K562 (cell line): ENCODE data around the gene CENPX.

Experiments used
- EP300 ChIP-seq: IDR thresholded peaks from 2 replicates; pipeline ENCODE4 v1.6.1; 2012; ENCODE audit warnings: low read length, improper control_type of control experiment
- EZH2 ChIP-seq: IDR thresholded peaks from 2 replicates; pipeline ENCODE4 v1.6.1; 2012; ENCODE audit warnings: low read depth, mild to moderate bottlenecking, inconsistent platforms, low read length, borderline replicate concordance
- PHB2 ChIP-seq: fragments of 450-650 bp; IDR thresholded peaks from 2 replicates; pipeline ENCODE4 v1.6.1; 2017; ENCODE audit warnings: low read depth
- POLR2A ChIP-seq: fragments of 450-650 bp; conservative IDR thresholded peaks from 2 replicates; pipeline ENCODE4 v1.6.1; 2016
- RCOR1 ChIP-seq, 2 experiments: IDR thresholded peaks; 2 replicates each; pipeline ENCODE4 v1.6.1; 2012; ENCODE audit warnings: low read depth in 2 of 2, low read length in 2 of 2, borderline replicate concordance in 1 of 2, improper control_type of control experiment in 1 of 2
- U2AF1 ChIP-seq: fragments of 200-400 bp; formaldehyde crosslinking; optimal IDR thresholded peaks from 2 replicates; pipeline ENCODE3; 2017; ENCODE audit warnings: mild to moderate bottlenecking, low read depth, low read length, moderate library complexity
- ZNF174 ChIP-seq: fragments of 250-450 bp; sonication (Bioruptor Pico); IDR thresholded peaks from 2 replicates; pipeline ENCODE4 v1.4.0; 2020; ENCODE audit warnings: mild to moderate bottlenecking
- TF ChIP-seq, protein P1 (sequence below): sonication (generic); formaldehyde crosslinking; IDR thresholded peaks from 2 replicates; pipeline ENCODE4 v1.8.1; 2022; ENCODE audit warnings: missing genetic modification reagents
- TF ChIP-seq, protein P2 (sequence below): fragments of 250-450 bp; sonication (Bioruptor Pico); IDR thresholded peaks from 2 replicates; pipeline ENCODE4 v1.8.0; 2022; ENCODE audit warnings: moderate library complexity, mild to moderate bottlenecking, inconsistent platforms
- TF ChIP-seq, protein P3 (sequence below): sonication (generic); formaldehyde crosslinking; IDR thresholded peaks from 2 replicates; pipeline ENCODE4 v1.8.1; 2023; ENCODE audit warnings: mild to moderate bottlenecking, missing genetic modification reagents

DNA sequence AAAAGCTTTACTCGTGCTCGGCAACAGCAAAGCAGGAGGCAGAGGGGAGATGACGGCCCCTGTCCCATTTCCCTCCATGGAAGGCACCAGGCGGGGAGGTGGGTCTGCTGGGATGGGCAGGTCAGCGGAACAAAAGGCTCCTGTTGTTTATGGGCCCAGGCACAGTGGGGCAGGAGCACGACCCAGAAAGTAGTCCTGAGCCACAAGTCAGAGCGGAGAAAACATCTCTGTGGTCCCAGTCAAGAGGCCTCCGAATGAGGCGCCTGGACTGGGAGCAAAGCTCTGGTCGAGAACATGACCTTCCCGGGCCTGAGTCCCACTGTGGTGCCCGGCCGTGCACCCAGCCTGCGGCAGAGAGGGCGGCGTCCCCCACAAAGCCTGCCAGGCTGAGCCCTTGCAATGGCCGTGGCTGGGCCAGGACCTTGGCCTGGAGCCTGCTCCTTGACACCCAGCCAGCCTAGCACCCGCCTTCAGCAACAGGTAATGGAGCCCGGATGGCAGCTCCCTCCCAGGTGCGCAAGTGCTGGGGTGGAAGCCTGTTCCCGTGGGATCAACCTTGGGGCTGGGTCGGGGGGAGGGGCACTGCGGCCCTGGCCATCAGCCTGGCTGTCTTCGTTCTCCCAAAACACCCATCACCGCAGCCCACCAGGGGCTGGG is 25.4 kb upstream of the CENPX start:
- TF ChIP-seq, protein P1, sequence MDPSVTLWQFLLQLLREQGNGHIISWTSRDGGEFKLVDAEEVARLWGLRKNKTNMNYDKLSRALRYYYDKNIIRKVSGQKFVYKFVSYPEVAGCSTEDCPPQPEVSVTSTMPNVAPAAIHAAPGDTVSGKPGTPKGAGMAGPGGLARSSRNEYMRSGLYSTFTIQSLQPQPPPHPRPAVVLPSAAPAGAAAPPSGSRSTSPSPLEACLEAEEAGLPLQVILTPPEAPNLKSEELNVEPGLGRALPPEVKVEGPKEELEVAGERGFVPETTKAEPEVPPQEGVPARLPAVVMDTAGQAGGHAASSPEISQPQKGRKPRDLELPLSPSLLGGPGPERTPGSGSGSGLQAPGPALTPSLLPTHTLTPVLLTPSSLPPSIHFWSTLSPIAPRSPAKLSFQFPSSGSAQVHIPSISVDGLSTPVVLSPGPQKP (CRISPR knock-in tag): no peak
- TF ChIP-seq EP300: no peak
- TF ChIP-seq, protein P2, sequence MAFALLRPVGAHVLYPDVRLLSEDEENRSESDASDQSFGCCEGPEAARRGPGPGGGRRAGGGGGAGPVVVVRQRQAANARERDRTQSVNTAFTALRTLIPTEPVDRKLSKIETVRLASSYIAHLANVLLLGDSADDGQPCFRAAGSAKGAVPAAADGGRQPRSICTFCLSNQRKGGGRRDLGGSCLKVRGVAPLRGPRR: no peak
- TF ChIP-seq PHB2: no peak
- TF ChIP-seq, protein P3, sequence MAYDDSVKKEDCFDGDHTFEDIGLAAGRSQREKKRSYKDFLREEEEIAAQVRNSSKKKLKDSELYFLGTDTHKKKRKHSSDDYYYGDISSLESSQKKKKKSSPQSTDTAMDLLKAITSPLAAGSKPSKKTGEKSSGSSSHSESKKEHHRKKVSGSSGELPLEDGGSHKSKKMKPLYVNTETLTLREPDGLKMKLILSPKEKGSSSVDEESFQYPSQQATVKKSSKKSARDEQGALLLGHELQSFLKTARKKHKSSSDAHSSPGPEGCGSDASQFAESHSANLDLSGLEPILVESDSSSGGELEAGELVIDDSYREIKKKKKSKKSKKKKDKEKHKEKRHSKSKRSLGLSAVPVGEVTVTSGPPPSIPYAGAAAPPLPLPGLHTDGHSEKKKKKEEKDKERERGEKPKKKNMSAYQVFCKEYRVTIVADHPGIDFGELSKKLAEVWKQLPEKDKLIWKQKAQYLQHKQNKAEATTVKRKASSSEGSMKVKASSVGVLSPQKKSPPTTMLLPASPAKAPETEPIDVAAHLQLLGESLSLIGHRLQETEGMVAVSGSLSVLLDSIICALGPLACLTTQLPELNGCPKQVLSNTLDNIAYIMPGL (CRISPR knock-in tag): no peak
- no peak for TF ChIP-seq RCOR1 (IDR thresholded peaks at IDR 0.05; ENCODE audit: borderline replicate concordance in 1 of 2, low read depth in 2 of 2, low read length in 2 of 2)
- no peak for TF ChIP-seq ZNF174 (CRISPR knock-in tag)
- TF ChIP-seq EZH2: no peak
- TF ChIP-seq POLR2A: no peak
- TF ChIP-seq U2AF1: no peak
